GM12892 (cell line): ENCODE results near the gene DEGS1.

Experiments used
- POLR2A ChIP-seq: IDR thresholded peaks from 2 replicates; pipeline ENCODE4 v1.6.1; 2011; ENCODE audit warnings: low read depth, low read length, control low read depth
- POLR2AphosphoS5 ChIP-seq: IDR thresholded peaks from 2 replicates; pipeline ENCODE4 v1.6.1; 2011; ENCODE audit warnings: low read depth, low read length, control low read depth

GRCh38 chr1:224178894-224179293 lies 4.1 kb upstream of the DEGS1 start:
- TF ChIP-seq POLR2AphosphoS5 (no peak), POLR2A (no peak)
